ENCODE data around the gene PDGFC.

Gene PDGFC

GRCh38 chr4:156858071-156858470, 113.5 kb downstream of the PDGFC start:
- ChIA-PET POLR2A (no interaction called here), CTCF (interaction anchor here (0.7 kb wide), 1 partner anchor 16 kb away, joined by 3 read pairs; no protein-coding TSS in a partner anchor)

GRCh38 chr4:156838761-156839160, 132.8 kb downstream of the PDGFC start:
- ChIA-PET POLR2A (no interaction called here), CTCF (interaction anchor here (1.5 kb wide), 1 partner anchor 20 kb away, joined by 3 read pairs; no protein-coding TSS in a partner anchor)
- TF ChIP-seq CTCF (IDR thresholded peaks at IDR 0.05; ENCODE audit: control extremely low read depth, extremely low read depth, low read depth, missing control alignments) = no peak
- no peak for DNase-seq (ENCODE audit: extremely low spot score)

More at GRCh38 chr4:156858071-156858470, 113.5 kb downstream of the PDGFC start:
- no peak for DNase-seq (ENCODE audit: extremely low spot score)
- TF ChIP-seq CTCF (IDR thresholded peaks at IDR 0.05; ENCODE audit: control extremely low read depth, extremely low read depth, low read depth, missing control alignments) = no peak

DNA sequence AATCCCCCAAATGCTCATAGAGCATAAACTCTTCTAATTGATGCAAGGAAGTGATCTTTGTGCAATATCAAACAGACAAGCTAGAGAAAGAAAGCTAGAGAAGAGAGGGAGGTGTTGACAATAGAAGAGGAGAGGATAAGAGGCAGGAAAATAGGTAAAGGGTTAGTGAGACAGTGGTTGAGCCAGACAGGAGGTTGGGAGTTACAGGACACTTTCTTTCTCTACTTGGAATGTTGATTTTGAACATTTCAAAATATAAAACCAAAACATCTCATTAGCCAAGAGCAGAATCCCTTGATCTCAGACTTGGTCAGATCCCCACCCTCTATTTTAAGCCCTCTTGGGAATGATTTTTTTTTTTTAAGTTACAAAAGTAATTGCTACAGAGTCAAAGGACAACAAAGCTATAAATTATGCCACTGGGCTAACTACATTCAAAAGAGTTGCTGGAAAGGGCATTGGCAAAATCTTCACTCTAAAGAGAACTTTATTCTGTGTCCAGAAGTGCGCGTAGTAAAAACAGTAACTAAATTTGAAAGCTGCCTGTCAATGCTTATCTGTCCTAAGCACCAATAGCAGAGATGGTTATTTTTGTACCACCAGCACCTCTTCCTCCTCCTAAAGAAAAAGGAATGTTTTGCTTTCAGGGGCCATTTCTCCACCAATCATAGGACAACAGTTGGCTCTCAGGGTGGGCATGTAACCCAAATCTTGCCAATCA, 133.8 kb downstream of the PDGFC start:
- ChIA-PET POLR2A (no interaction called here), CTCF (interaction anchor here (1.5 kb wide), 1 partner anchor 19 kb away, joined by 3 read pairs; no protein-coding TSS in a partner anchor)
- TF ChIP-seq CTCF (IDR thresholded peaks at IDR 0.05; ENCODE audit: control extremely low read depth, extremely low read depth, low read depth, missing control alignments) = no peak
- DNase-seq (ENCODE audit: extremely low spot score) = no peak

DNA sequence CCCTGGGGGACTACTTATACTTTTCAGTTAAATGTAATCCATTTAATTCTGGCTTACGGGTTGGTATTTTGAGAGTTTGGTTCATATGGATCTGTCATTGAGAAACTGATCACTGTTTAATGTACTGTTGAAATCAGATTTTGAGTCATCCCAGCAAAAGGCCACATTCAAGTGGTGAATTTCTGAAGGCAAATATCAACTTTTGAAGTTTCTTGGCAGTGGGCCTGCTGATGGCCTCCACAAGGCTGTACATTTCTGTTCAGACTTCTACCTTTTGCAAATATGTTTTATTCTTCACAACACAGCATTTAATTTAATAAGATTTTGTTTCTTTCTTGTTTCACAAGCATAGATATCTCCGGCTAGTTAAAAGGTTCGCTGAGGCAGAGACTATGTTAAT, 138.7 kb downstream of the PDGFC start:
- POLR2A ChIA-PET = no interaction called here

GRCh38 chr4:156830351-156830750, 141.2 kb downstream of the PDGFC start:
- no peak for TF ChIP-seq CTCF (IDR thresholded peaks at IDR 0.05; ENCODE audit: control extremely low read depth, extremely low read depth, low read depth, missing control alignments)
- no peak for DNase-seq (ENCODE audit: extremely low spot score)
- CTCF ChIA-PET = no interaction called here
- POLR2A ChIA-PET = no interaction called here

More for the DNA sequence above, 138.7 kb downstream of the PDGFC start:
- DNase-seq (ENCODE audit: extremely low spot score) = no peak
- no peak for TF ChIP-seq CTCF (IDR thresholded peaks at IDR 0.05; ENCODE audit: control extremely low read depth, extremely low read depth, low read depth, missing control alignments)
- CTCF ChIA-PET = no interaction called here

DNA sequence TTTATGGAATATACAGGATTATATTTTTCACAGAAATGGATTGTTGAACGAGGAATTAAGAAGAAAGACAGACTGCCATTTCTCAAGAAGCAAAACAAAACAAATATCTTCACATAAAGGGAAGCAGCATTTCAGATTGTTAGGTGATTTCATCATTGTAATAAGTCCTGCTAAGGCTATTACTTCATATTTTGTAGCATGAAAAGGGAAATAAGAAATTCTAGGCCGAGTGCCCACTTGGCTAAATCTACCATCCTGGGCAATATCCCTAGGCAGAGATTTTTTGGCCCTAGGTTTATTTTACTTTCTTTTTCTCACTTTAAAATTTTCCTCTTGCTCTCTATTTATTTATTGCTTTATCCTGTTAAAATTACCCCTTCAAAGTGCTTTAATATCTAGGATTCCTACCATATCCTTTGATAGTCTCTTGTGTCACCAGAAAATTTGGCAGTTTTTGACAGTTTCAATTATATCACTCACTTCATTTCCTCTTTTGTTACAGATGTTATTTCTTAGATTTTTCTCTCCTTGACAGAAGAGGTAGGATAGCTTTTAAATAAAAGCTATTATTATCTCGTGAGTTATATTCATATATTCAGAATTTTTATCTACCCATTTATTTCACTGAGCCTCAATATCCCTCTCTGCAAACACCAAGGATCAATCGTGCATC, 142.3 kb downstream of the PDGFC start:
- no peak for TF ChIP-seq CTCF (IDR thresholded peaks at IDR 0.05; ENCODE audit: control extremely low read depth, extremely low read depth, low read depth, missing control alignments)
- ChIA-PET CTCF (interaction anchor here (1.5 kb wide), 1 partner anchor 10 kb away, joined by 5 read pairs; no protein-coding TSS in a partner anchor), POLR2A (no interaction called here)
- no peak for DNase-seq (ENCODE audit: extremely low spot score)
